ENCODE results near the gene SYT8. TPM values are rescaled to one million over a fixed set of nuclear protein-coding genes. Genes with fewer than 3 reads are reported as not detected.

Gene SYT8
- polyA plus RNA-seq, 1 of the 3 experiments (the other 2 are of a cell fraction): not detected

DNA sequence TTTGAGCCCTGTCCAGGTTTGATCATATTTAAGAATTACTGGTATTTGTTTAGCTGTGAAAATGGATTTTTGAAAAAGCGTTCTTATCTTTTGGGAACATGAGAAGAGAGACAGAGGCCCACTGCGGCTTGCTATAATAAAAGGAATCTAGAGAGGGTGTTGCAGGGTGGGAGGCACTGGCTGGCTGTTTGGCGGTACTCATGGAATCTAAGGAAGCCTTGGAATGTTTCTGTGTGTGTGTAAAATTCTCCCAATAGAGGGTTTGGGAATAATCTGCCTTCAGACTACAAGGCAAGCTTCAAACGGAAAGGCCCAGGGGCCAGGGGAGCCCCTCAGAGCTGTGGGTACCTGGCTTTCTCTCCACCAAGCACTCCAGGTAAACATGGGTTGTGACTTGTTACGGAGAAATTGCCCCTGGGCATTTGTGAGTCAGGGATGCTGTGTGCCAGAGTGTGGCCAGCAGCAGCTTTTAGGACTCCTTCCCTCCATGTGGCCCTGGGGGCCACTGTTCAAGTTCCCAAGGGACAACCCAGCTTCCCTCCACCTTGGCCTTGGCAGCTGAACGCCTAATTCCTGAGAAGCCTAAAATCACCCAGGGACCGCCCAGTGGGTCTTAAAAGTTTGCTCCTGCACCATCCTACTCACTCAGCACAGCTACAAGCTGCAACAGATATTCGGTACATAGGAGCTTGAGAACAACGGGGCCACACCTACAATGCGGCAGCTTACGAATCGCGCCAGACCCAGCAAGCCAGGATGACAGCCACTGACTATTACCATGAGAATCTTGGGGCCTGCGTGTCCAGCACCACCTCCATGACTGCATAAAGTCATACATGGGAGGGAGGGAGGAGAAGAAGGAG is 14.1 kb upstream of the SYT8 start:
- 49% methylated on average over 14 of the region's 14 CpGs for WGBS (ENCODE audit: low lambda C conversion rate)
- CTCF ChIA-PET: interaction anchor here (0.7 to 1.6 kb wide), 2 partner anchors 12 to 127 kb away, joined by 4 to 9 read pairs; no protein-coding TSS in a partner anchor
- no peak for DNase-seq

DNA sequence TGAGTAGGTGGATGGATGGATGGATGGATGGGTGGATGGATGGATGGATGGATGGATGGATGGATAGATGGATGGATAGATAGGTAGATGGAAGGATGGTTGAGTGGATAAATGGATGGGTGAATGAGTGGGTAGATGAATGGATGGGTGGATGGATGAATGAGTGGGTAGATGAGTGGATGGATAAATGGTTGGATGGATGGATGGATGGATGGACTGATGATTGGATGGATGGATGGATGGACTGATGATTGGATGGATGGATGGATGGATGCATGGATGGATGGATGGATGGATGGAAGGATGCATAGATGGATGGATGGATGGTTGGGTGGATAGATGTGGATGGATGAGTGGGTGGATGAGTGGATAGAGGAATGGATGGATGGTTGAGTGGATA is 13.2 kb upstream of the SYT8 start:
- no peak overlapping the region for H3K4me3 ChIP-seq (ENCODE audit: low read depth in 2 of 2, low read length in 1 of 2)
- peaks cover 0 to 10% of the 10 kb centered on the region in 2 experiments; a peak in 2 of 4 replicates for H3K4me1 ChIP-seq (ENCODE audit: control insufficient read depth in 1 of 2, insufficient read depth in 2 of 2, low read depth in 1 of 2, low read length in 1 of 2)
- H3K9ac ChIP-seq: no peak overlapping the region
- H3K79me2 ChIP-seq (ENCODE audit: insufficient read depth): no peaks in the 10 kb centered on the region
- H3K9me2 ChIP-seq: no peaks in the 10 kb centered on the region
- no peak for DNase-seq
- no peaks in the 10 kb centered on the region for H3K9me3 ChIP-seq
- H3K36me3 ChIP-seq (replicated peaks in 1 of 2; ENCODE audit: control insufficient read depth in 1 of 2, insufficient read depth in 2 of 2, low read length in 1 of 2): no peaks in the 10 kb centered on the region
- no peak overlapping the region for H2AFZ ChIP-seq (ENCODE audit: low read depth)
- CTCF ChIA-PET: interaction anchor here (1.6 to 1.8 kb wide), 3 partner anchors 11 to 169 kb away, joined by 7 to 13 read pairs (median 9); no protein-coding TSS in a partner anchor
- no peaks in the 10 kb centered on the region for H3F3A ChIP-seq (replicated peaks; ENCODE audit: insufficient read depth)
- H3K4me2 ChIP-seq: no peak overlapping the region
- no peaks in the 10 kb centered on the region for H4K20me1 ChIP-seq (ENCODE audit: insufficient read depth)
- no peak overlapping the region for H3K27ac ChIP-seq (ENCODE audit: low read depth in 2 of 2, low read length in 1 of 2)
- POLR2A ChIA-PET: no interaction called here
- TF ChIP-seq, protein P1, sequence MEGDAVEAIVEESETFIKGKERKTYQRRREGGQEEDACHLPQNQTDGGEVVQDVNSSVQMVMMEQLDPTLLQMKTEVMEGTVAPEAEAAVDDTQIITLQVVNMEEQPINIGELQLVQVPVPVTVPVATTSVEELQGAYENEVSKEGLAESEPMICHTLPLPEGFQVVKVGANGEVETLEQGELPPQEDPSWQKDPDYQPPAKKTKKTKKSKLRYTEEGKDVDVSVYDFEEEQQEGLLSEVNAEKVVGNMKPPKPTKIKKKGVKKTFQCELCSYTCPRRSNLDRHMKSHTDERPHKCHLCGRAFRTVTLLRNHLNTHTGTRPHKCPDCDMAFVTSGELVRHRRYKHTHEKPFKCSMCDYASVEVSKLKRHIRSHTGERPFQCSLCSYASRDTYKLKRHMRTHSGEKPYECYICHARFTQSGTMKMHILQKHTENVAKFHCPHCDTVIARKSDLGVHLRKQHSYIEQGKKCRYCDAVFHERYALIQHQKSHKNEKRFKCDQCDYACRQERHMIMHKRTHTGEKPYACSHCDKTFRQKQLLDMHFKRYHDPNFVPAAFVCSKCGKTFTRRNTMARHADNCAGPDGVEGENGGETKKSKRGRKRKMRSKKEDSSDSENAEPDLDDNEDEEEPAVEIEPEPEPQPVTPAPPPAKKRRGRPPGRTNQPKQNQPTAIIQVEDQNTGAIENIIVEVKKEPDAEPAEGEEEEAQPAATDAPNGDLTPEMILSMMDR (IDR thresholded peaks at IDR 0.05): no peak
- no peaks in the 10 kb centered on the region for H3K27me3 ChIP-seq (ENCODE audit: insufficient read depth)

More for the DNA sequence above, 14.1 kb upstream of the SYT8 start:
- no peak overlapping the region for H3K4me2 ChIP-seq
- POLR2A ChIA-PET: no interaction called here
- no peak overlapping the region for H2AFZ ChIP-seq (ENCODE audit: low read depth)
- no peak for TF ChIP-seq TAF1 (IDR thresholded peaks at IDR 0.05; ENCODE audit: borderline replicate concordance, low read depth, low read length)
- TF ChIP-seq EP300 (IDR thresholded peaks at IDR 0.05; ENCODE audit: borderline replicate concordance in 1 of 2, low read depth in 1 of 2, low read length in 1 of 2): no peak
- TF ChIP-seq, protein P1 (IDR thresholded peaks at IDR 0.05): no peak
- no peak overlapping the region for H3K4me3 ChIP-seq (ENCODE audit: low read depth in 2 of 2, low read length in 1 of 2)
- H3K9me3 ChIP-seq: no peaks in the 10 kb centered on the region
- H3K9me2 ChIP-seq: no peaks in the 10 kb centered on the region
- no peak overlapping the region for H3K9ac ChIP-seq
- no peaks in the 10 kb centered on the region for H3K36me3 ChIP-seq (replicated peaks in 1 of 2; ENCODE audit: control insufficient read depth in 1 of 2, insufficient read depth in 2 of 2, low read length in 1 of 2)
- no peaks in the 10 kb centered on the region for H4K20me1 ChIP-seq (ENCODE audit: insufficient read depth)
- H3K27me3 ChIP-seq (ENCODE audit: insufficient read depth): no peaks in the 10 kb centered on the region
- H3K27ac ChIP-seq (ENCODE audit: low read depth in 2 of 2, low read length in 1 of 2): no peak overlapping the region
- no peaks in the 10 kb centered on the region for H3F3A ChIP-seq (replicated peaks; ENCODE audit: insufficient read depth)
- H3K79me2 ChIP-seq (ENCODE audit: insufficient read depth): no peaks in the 10 kb centered on the region
- H3K4me1 ChIP-seq (ENCODE audit: control insufficient read depth in 1 of 2, insufficient read depth in 2 of 2, low read depth in 1 of 2, low read length in 1 of 2): peaks cover 0 to 2% of the 10 kb centered on the region in 2 experiments; a peak in 1 of 4 replicates
